Gastroesophageal sphincter (tissue), 4 donors: Measurements from ENCODE around the gene YWHAH. TPM values are rescaled to one million over a fixed set of nuclear protein-coding genes. Genes with fewer than 3 reads are reported as not detected.

ENCODE experiments used
- ATAC-seq: fragments of 150-250 bp; one replicate; pipeline ENCODE4 v1.9.1; 2016; ENCODE audit warnings: mild to moderate bottlenecking, moderate library complexity
- H3K27ac ChIP-seq, 4 donors: fragments of 200-600 bp; sonication (generic) in 3 of 4; 1 replicate in 3 of 4; 2 replicates in 1 of 4; pipeline ENCODE4 v1.5.1; 2016 to 2019
- H3K27me3 ChIP-seq: fragments of 200-600 bp; sonication (generic); one replicate; pipeline ENCODE4 v1.5.1; 2019
- H3K36me3 ChIP-seq, 2 donors: fragments of 200-600 bp; sonication (generic); one replicate each; pipeline ENCODE4 v1.5.1; 2019; ENCODE audit warnings: control low read depth in 1 of 2
- H3K4me1 ChIP-seq, 3 donors: fragments of 200-600 bp; sonication (generic); 1 replicate in 2 of 3; 2 replicates in 1 of 3; pipeline ENCODE4 v1.5.1; 2016 to 2019; ENCODE audit warnings: control low read depth in 2 of 3
- H3K4me3 ChIP-seq, 2 donors: fragments of 200-600 bp; sonication (generic); one replicate each; pipeline ENCODE4 v1.5.1; 2019; ENCODE audit warnings: mild to moderate bottlenecking in 1 of 2, moderate library complexity in 1 of 2
- H3K9me3 ChIP-seq, 3 donors: fragments of 200-600 bp; sonication (generic); one replicate each; pipeline ENCODE4 v1.5.1; 2017 to 2019; ENCODE audit warnings: control low read depth in 2 of 3
- CTCF ChIP-seq, 4 experiments: fragments of 200-600 bp in 2 of 4; fragments of 450-650 bp in 2 of 4; sonication (generic) in 1 of 4; IDR thresholded peaks; one replicate each; pipeline ENCODE4 v1.5.1; 2017 to 2019; ENCODE audit warnings: antibody characterized with exemption in 4 of 4, mild to moderate bottlenecking in 2 of 4, moderate library complexity in 2 of 4
- EP300 ChIP-seq: sonication (generic); formaldehyde crosslinking; IDR thresholded peaks from one replicate; pipeline ENCODE4 v1.6.1; 2017; ENCODE audit warnings: antibody characterized with exemption, mild to moderate bottlenecking
- POLR2A ChIP-seq, 2 donors: fragments of 450-650 bp; IDR thresholded peaks; one replicate each; pipeline ENCODE4 v1.6.1; 2017; ENCODE audit warnings: antibody characterized with exemption in 2 of 2, mild to moderate bottlenecking in 2 of 2, moderate library complexity in 1 of 2
- POLR2AphosphoS5 ChIP-seq: sonication (generic); formaldehyde crosslinking; IDR thresholded peaks from one replicate; pipeline ENCODE4 v1.6.1; 2017; ENCODE audit warnings: antibody characterized with exemption
- WGBS, 2 donors: methylation state at CpG; one replicate each; pipeline ENCODE4 v1.1.5; 2018; ENCODE audit warnings: low coverage in 1 of 2; 5-methylcytosine and 5-hydroxymethylcytosine counted together
- total RNA-seq, 4 donors: library from RNA; depleted of rRNA; stranded (reverse); fragments of >200 nt; gene quantifications; one replicate each; pipeline ENCODE4 v1.1.0, GENCODE V29; 2016

YWHAH gene
- total RNA-seq, 4 donors from 2014 or later: 127 to 263 (median 169) TPM

DNA sequence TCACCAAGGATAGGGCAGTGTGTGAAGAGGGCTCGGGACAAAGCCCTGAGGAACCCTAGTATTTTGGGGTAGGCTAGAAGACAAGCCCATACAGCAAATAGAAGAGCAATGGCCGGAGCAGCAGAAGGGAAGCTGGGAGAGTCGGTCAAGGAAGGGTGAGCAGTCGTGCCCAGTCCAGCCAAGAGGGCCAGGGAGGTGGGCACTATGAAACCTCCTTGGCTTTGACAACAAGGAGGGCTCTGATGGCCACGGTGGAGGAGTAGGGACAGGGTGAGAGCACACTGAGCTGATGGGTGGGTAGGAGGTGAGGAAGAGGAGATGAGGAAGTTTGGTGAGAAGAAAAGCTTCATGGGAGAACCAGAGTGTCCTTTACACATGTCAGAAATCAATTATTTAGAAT is 2.2 kb upstream of the YWHAH start:
- no peak overlapping the region for H3K27ac ChIP-seq
- H3K4me3 ChIP-seq: no peak overlapping the region
- H3K36me3 ChIP-seq: no peaks in the 10 kb centered on the region
- WGBS, 2 donors: 96 to 98% methylated on average over 4 to 5 of the region's 5 CpGs
- no peaks in the 10 kb centered on the region for H3K27me3 ChIP-seq
- TF ChIP-seq POLR2AphosphoS5: no peak
- TF ChIP-seq CTCF (IDR thresholded peaks at IDR 0.05): no peak
- TF ChIP-seq POLR2A (IDR thresholded peaks at IDR 0.05): no peak
- TF ChIP-seq EP300: no peak
- H3K4me1 ChIP-seq: peaks cover 0 to 25% (median 17%) of the 10 kb centered on the region in 3 donors
- no peak for ATAC-seq
- no peaks in the 10 kb centered on the region for H3K9me3 ChIP-seq

- Histone ChIP-seq H3K27me3 (no peaks in the 10 kb centered on the region), H3K4me1 (peaks cover 0 to 38% (median 21%) of the 10 kb centered on the region in 3 donors), H3K36me3 (peaks cover 0 to 5% of the 10 kb centered on the region in 2 donors), H3K27ac (peak overlapping the region; percentile 71 to 100 (median 100)), H3K9me3 (no peaks in the 10 kb centered on the region), H3K4me3 (peak overlapping the region; percentile 31 to 99)
- no peak for ATAC-seq
- no peak for TF ChIP-seq EP300
- no peak for TF ChIP-seq POLR2A (IDR thresholded peaks at IDR 0.05)
- WGBS, 2 donors: 100% methylated on average over 1 to 3 of the region's 15 CpGs
Observed at GRCh38 chr22:31943206-31943977, 943 bp upstream of the YWHAH start.

DNA sequence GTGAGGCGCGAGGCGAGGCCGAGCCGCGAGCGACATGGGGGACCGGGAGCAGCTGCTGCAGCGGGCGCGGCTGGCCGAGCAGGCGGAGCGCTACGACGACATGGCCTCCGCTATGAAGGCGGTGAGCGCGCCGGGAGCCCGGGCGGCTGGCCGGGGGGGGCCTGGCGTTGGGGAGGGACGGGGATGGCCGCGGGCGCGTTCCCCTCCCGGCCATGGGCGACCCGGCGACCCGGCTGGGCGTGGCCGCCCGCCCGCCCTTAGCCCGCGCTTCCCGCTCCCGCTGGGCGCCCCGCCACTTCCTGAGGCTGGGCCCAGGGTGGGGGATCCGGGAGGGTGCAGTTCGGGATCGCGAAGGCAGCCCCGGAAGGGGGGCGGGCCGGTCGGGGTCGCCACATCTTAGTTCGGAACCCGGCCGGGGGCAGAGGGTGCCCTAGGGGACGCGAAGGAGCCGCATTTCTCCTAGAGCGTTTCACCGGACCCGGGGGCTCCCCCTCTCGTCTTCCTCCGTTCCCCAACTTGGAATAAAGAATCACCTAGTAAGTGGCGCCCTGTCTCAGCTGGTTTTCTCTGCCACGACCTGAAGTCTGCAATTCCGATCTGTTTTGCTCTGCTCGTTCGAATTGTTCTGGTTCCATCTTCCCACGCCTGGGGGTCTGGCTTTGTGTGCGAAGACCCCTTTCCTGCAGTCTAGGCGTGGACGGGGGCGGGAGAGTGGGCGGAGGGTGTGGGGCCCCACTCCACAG is 536 bp downstream of the YWHAH start:
- H3K4me3 ChIP-seq: peak overlapping the region; percentile 85 to 99
- peak in 1 of 2 donors; percentile 58 for TF ChIP-seq POLR2A (IDR thresholded peaks at IDR 0.05)
- no peak for TF ChIP-seq CTCF (IDR thresholded peaks at IDR 0.05)
- peak; percentile 51 for TF ChIP-seq POLR2AphosphoS5
- H3K9me3 ChIP-seq: no peaks in the 10 kb centered on the region
- H3K4me1 ChIP-seq: peaks cover 0 to 47% (median 21%) of the 10 kb centered on the region in 3 donors
- peak; percentile 40 for ATAC-seq
- peaks cover 0 to 17% of the 10 kb centered on the region in 2 donors for H3K36me3 ChIP-seq
- no peaks in the 10 kb centered on the region for H3K27me3 ChIP-seq
- 0% methylated on average over 3 of the region's 76 CpGs for WGBS, 2 donors
- H3K27ac ChIP-seq: peak overlapping the region; percentile 82 to 100 (median 100)

- 0% methylated on average over 6 to 8 of the region's 15 CpGs for WGBS, 2 donors
- peak overlapping the region; percentile 82 to 100 (median 100) for H3K27ac ChIP-seq
Observed at GRCh38 chr22:31945443-31945855, 1.1 kb downstream of the YWHAH start.

More at GRCh38 chr22:31945443-31945855, 1.1 kb downstream of the YWHAH start:
- H3K36me3 ChIP-seq: peaks cover 0 to 21% of the 10 kb centered on the region in 2 donors
- H3K27me3 ChIP-seq: no peaks in the 10 kb centered on the region
- H3K4me3 ChIP-seq: peak overlapping the region; percentile 85 to 99
- H3K9me3 ChIP-seq: no peaks in the 10 kb centered on the region
- TF ChIP-seq POLR2AphosphoS5 (no peak), CTCF (IDR thresholded peaks at IDR 0.05) (no peak), POLR2A (IDR thresholded peaks at IDR 0.05) (no peak), EP300 (no peak)
- H3K4me1 ChIP-seq: peaks cover 0 to 53% (median 24%) of the 10 kb centered on the region in 3 donors
- no peak for ATAC-seq
